Medulla oblongata (tissue), 1 donor: ENCODE data around the gene NXNL1.
"Not testable (repeated sequence)": the region's sequence is repeated elsewhere in the genome, so short reads cannot be mapped to it uniquely, and the experiment has no call there.

Experiments used
- DNase-seq: peaks from one replicate; pipeline ENCODE4 v3.0.0-alpha.2; 2015; ENCODE audit errors: extremely low spot score

Gene NXNL1

GRCh38 chr19:17460372-17461230 is at the start of gene NXNL1:
TSS of gene NXNL1 (minus strand) at chr19:17460926. CDS start at chr19:17460869, 57 bp downstream.
- DNase-seq = no peak

GRCh38 chr19:17508558-17508933 is 47.8 kb upstream of the NXNL1 start:
- DNase-seq = not testable (repeated sequence)

GRCh38 chr19:17506745-17507144 is 46.0 kb upstream of the NXNL1 start:
- no peak for DNase-seq

GRCh38 chr19:17505223-17505622 is 44.5 kb upstream of the NXNL1 start:
- peak; percentile 40 for DNase-seq

GRCh38 chr19:17504456-17504855 is 43.7 kb upstream of the NXNL1 start:
- no peak for DNase-seq

- DNase-seq = no peak
These were observed 43.3 kb upstream of the NXNL1 start for GRCh38 chr19:17504030-17504429.

GRCh38 chr19:17503240-17503639 is 42.5 kb upstream of the NXNL1 start:
- DNase-seq = no peak

- DNase-seq = no peak
These were observed 39.9 kb upstream of the NXNL1 start for GRCh38 chr19:17500447-17501198.

GRCh38 chr19:17499648-17500446 is 39.1 kb upstream of the NXNL1 start:
- no peak for DNase-seq

- DNase-seq = not testable (repeated sequence)
These were observed 38.3 kb upstream of the NXNL1 start for GRCh38 chr19:17499025-17499424.

- no peak for DNase-seq
These were observed 36.5 kb upstream of the NXNL1 start for GRCh38 chr19:17497149-17497798.

- peak; percentile 62 for DNase-seq
These were observed 35.7 kb upstream of the NXNL1 start for GRCh38 chr19:17496337-17496997.

GRCh38 chr19:17495639-17496296 is 35.0 kb upstream of the NXNL1 start:
- DNase-seq = no peak

GRCh38 chr19:17491287-17491686 is 30.6 kb upstream of the NXNL1 start:
- DNase-seq = no peak

- DNase-seq = no peak
These were observed 29.7 kb upstream of the NXNL1 start for GRCh38 chr19:17490411-17490810.

- no peak for DNase-seq
These were observed 28.8 kb upstream of the NXNL1 start for GRCh38 chr19:17489392-17490030.

- DNase-seq = no peak
These were observed 28.1 kb upstream of the NXNL1 start for GRCh38 chr19:17488593-17489391.

- no peak for DNase-seq
These were observed 26.8 kb upstream of the NXNL1 start for GRCh38 chr19:17487284-17488121.
